Lower lobe of right lung (tissue), 2 donors: Measurements from ENCODE around the gene CSF1. TPM values are rescaled to one million over a fixed set of nuclear protein-coding genes. Genes with fewer than 3 reads are reported as not detected.

ENCODE experiments used
- ATAC-seq, 2 donors: fragments of 200-7000 bp; cut with Tn5 transposase; one replicate each; pipeline ENCODE4 v1.9.1; 2020 to 2022; ENCODE audit warnings: mild to moderate bottlenecking in 2 of 2, moderate library complexity in 2 of 2
- DNase-seq: peaks from one replicate; pipeline ENCODE4 v3.0.0-alpha.2; 2020
- H3K27ac ChIP-seq: fragments of 200-600 bp; one replicate; pipeline ENCODE4 v1.8.0; 2022
- H3K27me3 ChIP-seq: fragments of 200-600 bp; one replicate; pipeline ENCODE4 v1.8.0; 2022; ENCODE audit warnings: low read depth
- H3K36me3 ChIP-seq: fragments of 200-600 bp; one replicate; pipeline ENCODE4 v1.8.0; 2022; ENCODE audit warnings: mild to moderate bottlenecking
- H3K4me1 ChIP-seq: fragments of 200-600 bp; one replicate; pipeline ENCODE4 v1.8.0; 2022
- H3K4me3 ChIP-seq: fragments of 200-600 bp; one replicate; pipeline ENCODE4 v1.8.0; 2022; ENCODE audit warnings: mild to moderate bottlenecking
- H3K9me3 ChIP-seq: fragments of 200-600 bp; one replicate; pipeline ENCODE4 v1.8.0; 2022
- CTCF ChIP-seq: fragments of 200-600 bp; IDR thresholded peaks from one replicate; pipeline ENCODE4 v1.8.0; 2022; ENCODE audit warnings: antibody characterized with exemption, mild to moderate bottlenecking
- intact Hi-C: fragments of 100-400 bp; cut with DNase I; formaldehyde crosslinking; loops from one replicate; pipeline ENCODE4 v1.11.0; 2022
- total RNA-seq: library from RNA; stranded (reverse); fragmentation: NEBNext Ultra II Directional; extraction: Animal tissue kit (Norgen Biotek cat#: 25700); gene quantifications from one replicate; pipeline ENCODE4 v1.2.1, GENCODE V29; 2021
- donor health status: DM: no; HTN: yes; CAD: no; lungs with severe emphysema.

Gene CSF1
- total RNA-seq, 1 donor from 2014 or later = 64.3 TPM

GRCh38 chr1:109925159-109925990 lies 14.7 kb downstream of the CSF1 start:
- no peak overlapping the region for H3K27ac ChIP-seq

GRCh38 chr1:109926662-109927300 lies 16.1 kb downstream of the CSF1 start:
- H3K9me3 ChIP-seq = no peaks in the 10 kb centered on the region
- H3K36me3 ChIP-seq = peaks cover 86% of the 10 kb centered on the region
- intact Hi-C loops = no loop called here
- no peak for ATAC-seq
- H3K27ac ChIP-seq = peak overlapping the region; percentile 77
- peaks cover 48% of the 10 kb centered on the region for H3K4me1 ChIP-seq
- no peaks in the 10 kb centered on the region for H3K27me3 ChIP-seq
- DNase-seq = no peak
- no peak for TF ChIP-seq CTCF
- H3K4me3 ChIP-seq = no peak overlapping the region

More at GRCh38 chr1:109925159-109925990, 14.7 kb downstream of the CSF1 start:
- intact Hi-C loops = no loop called here
- no peaks in the 10 kb centered on the region for H3K9me3 ChIP-seq
- no peak for TF ChIP-seq CTCF
- no peak overlapping the region for H3K4me3 ChIP-seq
- H3K36me3 ChIP-seq = peaks cover 98% of the 10 kb centered on the region
- no peaks in the 10 kb centered on the region for H3K27me3 ChIP-seq
- peaks cover 35% of the 10 kb centered on the region for H3K4me1 ChIP-seq
- DNase-seq (no peak), ATAC-seq (no peak)

GRCh38 chr1:109927356-109927755 lies 16.7 kb downstream of the CSF1 start:
- Histone ChIP-seq H3K9me3 (no peaks in the 10 kb centered on the region), H3K4me3 (no peak overlapping the region), H3K27me3 (no peaks in the 10 kb centered on the region), H3K4me1 (peaks cover 48% of the 10 kb centered on the region), H3K27ac (peak overlapping the region; percentile 77), H3K36me3 (peaks cover 80% of the 10 kb centered on the region)
- no peak for TF ChIP-seq CTCF
- intact Hi-C loops = no loop called here
- DNase-seq (no peak), ATAC-seq (no peak)

- H3K4me3 ChIP-seq = no peak overlapping the region
- intact Hi-C loops = no loop called here
- TF ChIP-seq CTCF = no peak
- no peaks in the 10 kb centered on the region for H3K27me3 ChIP-seq
- ATAC-seq (peak; percentile 31 to 53), DNase-seq (no peak)
- H3K27ac ChIP-seq = peak overlapping the region; percentile 77
- peaks cover 48% of the 10 kb centered on the region for H3K4me1 ChIP-seq
- no peaks in the 10 kb centered on the region for H3K9me3 ChIP-seq
- H3K36me3 ChIP-seq = peaks cover 74% of the 10 kb centered on the region
Observed at GRCh38 chr1:109927911-109928321, 17.3 kb downstream of the CSF1 start.

- H3K27me3 ChIP-seq = no peaks in the 10 kb centered on the region
- no peak for ATAC-seq
- peaks cover 67% of the 10 kb centered on the region for H3K36me3 ChIP-seq
- H3K9me3 ChIP-seq = no peaks in the 10 kb centered on the region
- peaks cover 49% of the 10 kb centered on the region for H3K4me1 ChIP-seq
- TF ChIP-seq CTCF = no peak
- DNase-seq = no peak
- intact Hi-C loops = no loop called here
- peak overlapping the region; percentile 77 for H3K27ac ChIP-seq
- H3K4me3 ChIP-seq = no peak overlapping the region
Observed at GRCh38 chr1:109928591-109929111, 18.0 kb downstream of the CSF1 start.
